WTC11 (cell line): ENCODE measurements around the gene FOXP4. TPM values are rescaled to one million over a fixed set of nuclear protein-coding genes. Genes with fewer than 3 reads are reported as not detected.

Experiments used
- ATAC-seq: fragments of 200-7000 bp; cut with Tn5 transposase; 2 replicates; pipeline ENCODE4 v1.10.0; 2021; ENCODE audit warnings: mild to moderate bottlenecking, moderate library complexity
- CTCF ChIA-PET: fragments of 300-600 bp; sonication (Branson Sonifier 250); formaldehyde crosslinking; loops from one replicate; lab custom pipeline; 2021; ENCODE audit warnings: antibody characterized with exemption; lab: Charles Lee
- POLR2A ChIA-PET: fragments of 350-600 bp; sonication (Branson Sonifier 250); formaldehyde crosslinking; loops from one replicate; lab custom pipeline; 2021; ENCODE audit warnings: antibody characterized with exemption; lab: Charles Lee
- DNase-seq: peaks from one replicate; pipeline ENCODE4 v3.0.0; 2021; ENCODE audit warnings: low spot score
- H3K27ac Mint-ChIP-seq: 2 replicates; pipeline ENCODE4 v1.8.0; 2021; ENCODE audit warnings: mixed read lengths
- H3K27me3 Mint-ChIP-seq: 2 replicates; pipeline ENCODE4 v1.8.0; 2021; ENCODE audit warnings: low read depth, mild to moderate bottlenecking, moderate library complexity, mixed read lengths
- H3K36me3 Mint-ChIP-seq: 2 replicates; pipeline ENCODE4 v1.8.0; 2021; ENCODE audit warnings: mixed read lengths
- H3K4me1 Mint-ChIP-seq: 2 replicates; pipeline ENCODE4 v1.8.0; 2022; ENCODE audit warnings: mixed read lengths
- H3K4me3 Mint-ChIP-seq: 2 replicates; pipeline ENCODE4 v1.8.0; 2021; ENCODE audit warnings: mild to moderate bottlenecking, moderate library complexity, mixed read lengths
- H3K9me3 Mint-ChIP-seq: 2 replicates; pipeline ENCODE4 v1.8.0; 2021; ENCODE audit warnings: mixed read lengths
- AR ChIP-seq: fragments of 250-450 bp; sonication (Bioruptor Pico); IDR thresholded peaks from 2 replicates; pipeline ENCODE4 v1.9.0; 2021; ENCODE audit warnings: mild to moderate bottlenecking
- ARID4B ChIP-seq: sonication (generic); formaldehyde crosslinking; IDR thresholded peaks from 2 replicates; pipeline ENCODE4 v1.8.0; 2023; ENCODE audit warnings: missing genetic modification reagents, mild to moderate bottlenecking, borderline replicate concordance
- EMX1 ChIP-seq: fragments of 250-450 bp; sonication (Bioruptor Pico); IDR thresholded peaks from 2 replicates; pipeline ENCODE4 v1.8.0; 2021; ENCODE audit warnings: mild to moderate bottlenecking
- ESRRA ChIP-seq: sonication (generic); formaldehyde crosslinking; IDR thresholded peaks from 2 replicates; pipeline ENCODE4 v1.8.1; 2022; ENCODE audit warnings: mild to moderate bottlenecking, missing genetic modification reagents, borderline replicate concordance
- FOXJ3 ChIP-seq: sonication (generic); formaldehyde crosslinking; IDR thresholded peaks from 2 replicates; pipeline ENCODE4 v1.9.0; 2021; ENCODE audit warnings: missing genetic modification reagents, mild to moderate bottlenecking, borderline replicate concordance
- FOXK1 ChIP-seq: sonication (generic); formaldehyde crosslinking; IDR thresholded peaks from 2 replicates; pipeline ENCODE4 v1.8.0; 2022; ENCODE audit warnings: mild to moderate bottlenecking, moderate library complexity, missing genetic modification reagents
- IRF2 ChIP-seq: sonication (generic); formaldehyde crosslinking; IDR thresholded peaks from 2 replicates; pipeline ENCODE4 v1.8.0; 2022; ENCODE audit warnings: low read depth, missing genetic modification reagents, borderline replicate concordance
- RORB ChIP-seq: fragments of 250-450 bp; sonication (Bioruptor Pico); IDR thresholded peaks from 2 replicates; pipeline ENCODE4 v1.9.0; 2021; ENCODE audit warnings: mild to moderate bottlenecking
- SMAD3 ChIP-seq: sonication (generic); formaldehyde crosslinking; IDR thresholded peaks from 2 replicates; pipeline ENCODE4 v1.8.0; 2022; ENCODE audit warnings: missing genetic modification reagents, mild to moderate bottlenecking, borderline replicate concordance
- SOX15 ChIP-seq: fragments of 250-450 bp; sonication (Bioruptor Pico); IDR thresholded peaks from 2 replicates; pipeline ENCODE4 v1.9.0; 2021; ENCODE audit warnings: mild to moderate bottlenecking
- SP1 ChIP-seq: sonication (generic); formaldehyde crosslinking; conservative IDR thresholded peaks from 2 replicates; pipeline ENCODE4 v1.8.1; 2022; ENCODE audit warnings: missing genetic modification reagents
- ZNF121 ChIP-seq: sonication (generic); formaldehyde crosslinking; IDR thresholded peaks from 2 replicates; pipeline ENCODE4 v1.8.0; 2023; ENCODE audit warnings: missing genetic modification reagents
- ZNF263 ChIP-seq: sonication (generic); formaldehyde crosslinking; IDR thresholded peaks from 2 replicates; pipeline ENCODE4 v1.8.1; 2022; ENCODE audit warnings: low read depth, mild to moderate bottlenecking, moderate library complexity, missing genetic modification reagents
- ZNF317 ChIP-seq: sonication (generic); formaldehyde crosslinking; IDR thresholded peaks from 2 replicates; pipeline ENCODE4 v1.8.1; 2023; ENCODE audit warnings: low read depth, mild to moderate bottlenecking, moderate library complexity, missing genetic modification reagents, borderline replicate concordance
- ZNF423 ChIP-seq: fragments of 250-450 bp; sonication (Bioruptor Pico); IDR thresholded peaks from 2 replicates; pipeline ENCODE4 v2.1.2; 2022; ENCODE audit warnings: mild to moderate bottlenecking, moderate library complexity
- ZSCAN18 ChIP-seq: fragments of 250-450 bp; sonication (Bioruptor Pico); IDR thresholded peaks from 2 replicates; pipeline ENCODE4 v2.1.2; 2022; ENCODE audit warnings: mild to moderate bottlenecking, moderate library complexity
- total RNA-seq: library from RNA; stranded (reverse); gene quantifications from 3 replicates; pipeline ENCODE4 v1.2.3, GENCODE V29; 2021

Gene FOXP4
- total RNA-seq, 1 experiment from 2014 or later, result 36.6 TPM

GRCh38 chr6:41599015-41599851 lies 53.1 kb downstream of the FOXP4 start (continued):
- TF ChIP-seq AR (CRISPR knock-in tag), result no peak
- TF ChIP-seq ZSCAN18 (CRISPR knock-in tag), result no peak
- TF ChIP-seq ZNF263 (CRISPR knock-in tag), result no peak
- no peak for TF ChIP-seq ZNF121 (CRISPR knock-in tag)
- no peak for TF ChIP-seq ESRRA (CRISPR knock-in tag)
- no peak for TF ChIP-seq FOXJ3 (CRISPR knock-in tag)
- TF ChIP-seq IRF2, result no peak
- TF ChIP-seq RORB (CRISPR knock-in tag), result no peak
- no peak for TF ChIP-seq SP1 (CRISPR knock-in tag)

- Mint-ChIP-seq H3K27ac (no peak overlapping the region), H3K36me3 (no peaks in the 10 kb centered on the region; the same call in 1 of the 2 replicates), H3K4me3 (no peak overlapping the region), H3K9me3 (no peaks in the 10 kb centered on the region), H3K4me1 (peaks cover 46% of the 10 kb centered on the region), H3K27me3 (peaks cover 3% of the 10 kb centered on the region; the same call in 1 of the 2 replicates)
- TF ChIP-seq ZNF423 (CRISPR knock-in tag) (0 out of 2 replicates have a peak, but pooled peaks have one; percentile 17), ZSCAN18 (CRISPR knock-in tag) (no peak), FOXK1 (no peak), EMX1 (no peak), ZNF121 (CRISPR knock-in tag) (no peak), FOXJ3 (CRISPR knock-in tag) (no peak), SOX15 (CRISPR knock-in tag) (no peak), SMAD3 (CRISPR knock-in tag) (no peak)
- ATAC-seq (no peak), DNase-seq (no peak)
- CTCF ChIA-PET, result interaction anchor here (0.7 to 5.8 kb wide), 23 partner anchors 11 to 232 kb away, joined by 3 to 144 read pairs (median 4); partner anchors contain the start of genes MDFI and TOMM6
- POLR2A ChIA-PET, result no interaction called here
Measured at GRCh38 chr6:41599852-41600445, 53.8 kb downstream of the FOXP4 start.

- ATAC-seq (no peak), DNase-seq (no peak)
- CTCF ChIA-PET, result interaction anchor here (0.7 to 5.8 kb wide), 14 partner anchors 14 to 228 kb away, joined by 3 to 144 read pairs (median 4); no protein-coding TSS in a partner anchor
- no peaks in the 10 kb centered on the region; the same call in 1 of the 2 replicates for H3K36me3 Mint-ChIP-seq
- no peak overlapping the region for H3K4me3 Mint-ChIP-seq
- H3K9me3 Mint-ChIP-seq, result no peaks in the 10 kb centered on the region
- H3K27me3 Mint-ChIP-seq, result peaks cover 3% of the 10 kb centered on the region; the same call in 1 of the 2 replicates
- TF ChIP-seq ZNF263 (CRISPR knock-in tag), result no peak
- TF ChIP-seq ARID4B (CRISPR knock-in tag), result no peak
- 0 out of 2 replicates have a peak, but pooled peaks have one; percentile 18 for TF ChIP-seq ZNF317
- TF ChIP-seq, all 79 proteins: peak for 1
- POLR2A ChIA-PET, result no interaction called here
- H3K27ac Mint-ChIP-seq, result no peak overlapping the region
- H3K4me1 Mint-ChIP-seq, result peaks cover 46% of the 10 kb centered on the region
Measured at GRCh38 chr6:41600499-41601247, 54.5 kb downstream of the FOXP4 start.
